ENCODE results near the gene ADARB2.
"Not testable (repeated sequence)": the region's sequence is repeated elsewhere in the genome, so short reads cannot be mapped to it uniquely, and the experiment has no call there.

Gene ADARB2

DNA sequence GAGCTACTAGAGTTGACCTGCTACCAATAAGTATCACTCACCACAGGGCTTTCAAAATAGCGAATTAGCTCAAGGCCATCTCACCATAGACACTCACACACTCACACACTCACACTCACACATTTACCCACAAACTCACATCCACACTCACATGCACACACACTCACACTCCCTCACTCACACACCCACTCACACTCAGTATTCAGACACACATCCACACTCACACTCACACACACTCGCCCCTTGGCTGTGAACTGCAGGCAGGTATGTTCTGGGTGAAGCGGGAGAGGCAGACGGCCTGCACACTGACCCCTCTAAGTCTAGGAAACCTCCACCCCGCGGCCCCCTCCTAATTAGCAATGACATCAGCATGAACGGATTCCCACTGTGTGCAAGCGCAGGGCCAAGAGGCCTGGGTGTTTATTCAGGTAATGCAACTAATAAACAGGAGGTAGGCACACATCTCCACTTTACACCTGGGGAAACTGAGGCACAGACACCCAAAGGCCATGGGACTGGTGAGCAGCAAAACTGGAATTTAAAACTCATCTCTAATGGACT is 94.6 kb downstream of the ADARB2 start:
- DNase-seq (ENCODE audit: low spot score) = no peak

DNA sequence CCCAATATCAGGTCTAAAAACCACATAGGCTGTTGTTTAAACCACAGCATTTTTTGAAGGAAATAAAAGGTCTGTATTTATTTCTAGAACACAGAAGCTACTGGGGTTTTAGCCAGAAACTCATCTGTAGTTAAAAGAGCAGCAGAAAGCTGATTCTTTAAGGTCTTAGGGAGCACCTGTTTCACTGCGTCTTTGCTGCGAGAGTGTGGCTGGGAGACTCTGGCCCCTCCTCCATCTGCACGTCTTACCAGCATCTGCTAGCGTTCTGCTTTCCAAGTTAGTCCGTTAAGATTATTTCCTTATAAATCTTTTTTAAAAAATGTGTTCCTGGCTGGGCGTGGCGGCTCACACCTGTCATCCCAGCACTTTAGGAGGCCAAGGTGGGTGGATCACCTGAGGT is 95.9 kb downstream of the ADARB2 start:
- DNase-seq (ENCODE audit: low spot score) = no peak

DNA sequence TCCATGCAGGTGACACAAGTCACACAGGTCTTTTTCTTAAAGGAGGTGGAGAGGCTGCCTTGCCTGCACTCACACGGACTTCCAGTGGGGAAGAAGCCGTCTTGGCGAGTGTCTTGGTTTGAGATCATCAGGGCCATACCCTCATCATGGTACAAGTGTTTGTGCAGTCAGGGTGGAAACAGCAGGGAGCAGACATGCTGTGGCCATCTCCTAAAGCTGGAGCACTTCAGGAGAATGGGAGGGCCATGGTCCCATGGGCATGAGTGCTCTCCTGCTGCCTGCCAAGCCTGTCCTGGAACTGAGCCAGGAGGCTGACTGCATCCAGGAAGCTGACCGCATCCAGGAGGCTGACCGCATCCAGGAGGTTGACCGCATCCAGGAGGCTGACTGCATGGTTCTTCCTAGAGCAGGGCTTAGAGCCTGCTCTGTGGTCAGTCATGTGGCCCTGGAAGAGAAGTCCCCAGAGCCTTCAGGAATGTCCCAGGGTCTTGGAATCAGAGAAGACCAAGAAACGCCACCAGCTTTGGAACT is 98.4 kb downstream of the ADARB2 start:
- DNase-seq (ENCODE audit: low spot score) = no peak

DNA sequence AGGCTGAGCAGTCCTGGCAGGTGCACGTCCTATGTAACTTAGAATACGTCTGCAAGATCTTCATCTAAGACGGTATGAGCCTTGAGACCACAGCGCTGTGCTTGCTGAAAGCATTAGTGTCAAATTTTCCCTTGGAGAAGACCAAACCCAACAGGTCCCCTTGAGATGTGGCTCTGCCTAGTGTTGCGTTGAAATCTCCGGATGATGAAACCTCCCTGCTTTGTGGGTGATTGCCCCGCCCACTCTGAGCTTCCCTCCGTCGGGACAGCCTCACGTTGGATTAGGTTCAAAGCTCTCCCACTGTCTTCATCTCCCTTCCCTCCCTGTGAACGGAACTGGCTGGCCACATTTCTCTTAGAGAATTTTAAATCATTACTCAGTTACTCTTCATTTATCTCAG is 102.0 kb downstream of the ADARB2 start:
- DNase-seq (ENCODE audit: low spot score) = no peak

DNA sequence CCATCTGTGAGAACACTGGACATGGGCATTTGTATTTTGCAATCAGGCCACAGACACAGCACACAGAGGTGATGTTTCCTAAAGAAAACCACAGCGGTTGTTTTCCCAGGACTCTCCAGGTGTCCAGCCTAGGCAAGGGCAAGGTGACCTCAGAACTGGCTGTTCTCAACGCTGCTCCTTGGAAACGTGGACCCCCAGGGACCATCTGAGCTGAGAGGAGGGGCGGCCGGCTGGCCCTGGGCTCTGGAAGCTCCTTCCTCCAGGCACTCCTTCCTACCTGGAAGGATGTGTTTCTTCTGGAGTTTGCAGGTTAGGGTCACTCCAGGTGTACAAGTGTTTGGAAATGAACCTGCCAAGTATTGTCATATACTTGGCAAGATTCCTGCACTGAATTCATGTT is 103.1 kb downstream of the ADARB2 start:
- DNase-seq (ENCODE audit: low spot score) = no peak

DNA sequence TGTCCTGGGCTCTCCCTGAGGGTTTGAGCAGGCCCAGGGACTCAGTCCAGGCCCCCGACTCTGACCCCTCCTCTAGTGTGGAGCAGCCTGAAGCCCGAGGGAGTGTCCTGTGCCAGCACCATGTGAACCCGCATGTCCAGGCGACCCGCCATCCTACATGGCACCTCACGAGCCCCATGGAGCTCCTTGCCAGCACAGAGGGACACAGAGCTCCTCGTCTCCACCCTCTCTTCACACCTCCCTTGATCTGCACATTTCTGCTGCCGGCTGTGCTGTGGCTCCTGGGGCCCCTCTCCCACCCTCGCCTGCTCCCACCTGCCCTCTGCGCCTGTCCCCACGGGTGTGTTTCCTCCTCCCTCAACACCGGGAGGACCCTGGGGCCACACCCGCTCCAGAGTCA is 103.5 kb downstream of the ADARB2 start:
- no peak for DNase-seq (ENCODE audit: low spot score)

DNA sequence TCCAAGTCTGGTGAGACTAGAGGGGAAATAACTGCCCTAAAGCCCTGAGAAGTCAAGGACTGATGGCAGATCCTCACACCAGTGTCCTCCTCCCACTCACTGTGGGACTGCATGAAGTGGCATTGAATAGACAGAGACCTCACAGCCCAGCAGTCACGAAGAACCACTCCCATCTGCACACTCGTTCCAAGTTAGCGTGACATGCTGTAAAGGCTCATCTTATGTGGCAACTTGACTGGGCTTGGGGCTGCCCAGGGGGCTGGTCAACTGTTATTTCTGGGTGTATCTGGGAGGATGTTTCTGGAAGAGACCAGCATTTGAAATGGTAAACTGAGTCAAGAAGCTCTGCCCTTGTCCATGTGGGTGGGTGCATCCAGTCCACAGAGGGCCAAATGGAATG is 104.7 kb downstream of the ADARB2 start:
- no peak for DNase-seq (ENCODE audit: low spot score)

DNA sequence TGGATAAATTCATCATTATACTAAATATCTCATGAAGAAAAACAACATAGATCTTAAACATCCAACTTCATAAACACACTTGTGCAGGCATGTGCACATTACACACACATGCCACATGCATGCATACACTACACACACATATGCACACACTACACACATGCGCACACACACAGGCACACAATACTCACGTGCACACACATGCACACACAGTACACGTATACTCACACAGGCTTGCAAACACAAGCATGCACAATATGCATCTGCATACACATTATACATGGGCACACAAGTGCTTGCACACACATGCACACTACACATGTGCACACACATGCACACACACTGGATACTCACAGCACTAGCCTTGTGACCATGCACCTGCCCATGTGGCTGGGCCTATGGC is 105.2 kb downstream of the ADARB2 start:
- DNase-seq (ENCODE audit: low spot score) = no peak

DNA sequence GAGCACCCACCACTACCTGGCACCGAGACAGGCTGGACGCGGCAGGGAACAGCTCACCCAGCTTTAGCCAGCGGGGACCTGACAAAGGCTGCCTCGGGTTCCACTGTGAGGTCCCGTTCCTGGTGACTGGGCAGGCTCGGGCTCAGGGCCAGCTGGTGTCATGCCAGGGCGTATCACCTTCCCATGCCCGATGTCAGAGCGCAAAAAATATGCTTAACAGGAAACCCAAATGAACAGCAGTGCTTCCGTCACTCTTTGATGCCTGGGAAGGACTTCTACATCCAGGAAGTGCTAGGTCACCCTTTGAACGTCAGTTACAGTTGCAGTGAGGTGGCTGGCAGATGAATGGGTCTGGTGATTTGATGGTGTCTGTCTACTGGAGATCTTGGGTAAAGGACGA is 106.0 kb downstream of the ADARB2 start:
- no peak for DNase-seq (ENCODE audit: low spot score)

DNA sequence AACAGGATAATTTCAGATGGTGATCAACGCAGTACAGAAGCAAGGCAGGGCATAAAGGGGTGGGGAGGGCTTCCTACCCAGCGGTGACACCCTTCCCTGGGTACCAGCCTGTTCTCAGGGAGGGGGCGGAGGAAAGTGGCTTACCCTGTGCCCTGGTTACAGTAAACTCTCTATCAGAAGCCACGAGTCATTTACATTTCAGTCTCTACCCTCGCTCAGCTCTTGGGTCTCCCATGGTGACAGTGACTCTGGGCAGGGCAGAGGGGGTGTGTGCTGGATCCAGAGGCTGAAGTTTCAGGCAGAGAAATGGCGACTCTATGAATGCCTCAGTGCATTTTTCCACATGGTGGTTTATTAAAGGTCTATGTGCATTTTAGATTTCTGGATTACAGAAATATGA is 107.0 kb downstream of the ADARB2 start:
- no peak for DNase-seq (ENCODE audit: low spot score)

DNA sequence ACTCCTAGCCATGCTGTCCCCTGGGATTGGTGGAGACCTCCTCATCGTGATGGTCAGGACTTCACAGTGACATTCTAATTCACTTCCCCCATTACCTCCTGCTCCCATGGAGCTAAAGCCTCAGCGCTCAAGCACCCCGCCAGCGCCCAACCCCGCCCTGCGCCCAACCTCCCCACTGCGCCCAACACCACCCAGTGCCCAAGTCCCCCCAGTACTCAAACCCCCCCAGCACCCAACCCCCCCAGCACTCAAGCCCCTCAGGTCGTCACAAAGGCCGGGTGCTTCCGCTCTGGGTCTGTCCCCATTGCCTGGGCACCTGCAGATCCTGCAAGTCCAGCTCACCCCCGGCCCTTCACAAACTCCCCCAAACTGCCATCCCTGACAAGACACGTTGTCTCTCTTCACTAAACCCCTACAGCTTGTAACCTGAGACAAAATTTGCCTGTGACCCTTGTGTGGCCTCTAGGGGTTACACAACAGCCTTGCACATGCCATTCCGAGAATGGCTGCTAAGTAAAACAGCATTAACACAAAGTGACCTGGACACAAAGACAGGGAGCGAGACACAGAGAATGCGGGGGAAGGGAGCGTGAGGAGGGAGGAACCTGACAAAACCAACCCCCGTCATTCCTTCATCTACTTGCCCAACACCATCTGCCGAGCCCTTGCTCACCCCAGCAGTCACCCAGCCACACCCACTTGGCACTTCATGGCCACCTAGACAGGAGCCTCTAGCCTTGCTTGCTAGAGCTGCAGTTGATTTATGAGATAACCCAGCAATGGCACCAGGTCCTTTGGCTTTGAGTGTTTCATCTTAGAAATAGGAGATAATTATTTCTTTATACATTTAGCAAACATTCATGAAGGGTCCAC is 107.8 kb downstream of the ADARB2 start:
- DNase-seq (ENCODE audit: low spot score) = no peak

DNA sequence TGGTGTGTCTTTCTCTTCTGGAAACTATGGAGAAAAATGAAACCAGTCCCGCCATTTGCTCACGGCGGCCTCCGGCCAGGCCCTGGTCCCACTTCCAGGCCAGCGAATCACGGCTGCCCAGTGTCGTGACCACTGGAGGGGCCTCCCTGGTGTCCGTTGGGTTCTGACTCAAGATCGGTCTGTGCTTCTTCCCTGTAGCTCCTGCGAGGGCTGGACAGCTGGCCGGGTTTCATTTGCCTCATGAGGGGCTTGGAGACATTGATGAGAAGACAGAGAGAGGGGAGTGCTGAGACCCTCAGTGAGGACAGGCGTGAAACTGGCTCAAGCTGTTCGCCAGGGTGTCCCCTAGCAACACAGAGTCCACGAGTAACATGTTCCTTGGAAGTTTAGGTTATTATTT is 108.6 kb downstream of the ADARB2 start:
- DNase-seq (ENCODE audit: low spot score) = no peak

DNA sequence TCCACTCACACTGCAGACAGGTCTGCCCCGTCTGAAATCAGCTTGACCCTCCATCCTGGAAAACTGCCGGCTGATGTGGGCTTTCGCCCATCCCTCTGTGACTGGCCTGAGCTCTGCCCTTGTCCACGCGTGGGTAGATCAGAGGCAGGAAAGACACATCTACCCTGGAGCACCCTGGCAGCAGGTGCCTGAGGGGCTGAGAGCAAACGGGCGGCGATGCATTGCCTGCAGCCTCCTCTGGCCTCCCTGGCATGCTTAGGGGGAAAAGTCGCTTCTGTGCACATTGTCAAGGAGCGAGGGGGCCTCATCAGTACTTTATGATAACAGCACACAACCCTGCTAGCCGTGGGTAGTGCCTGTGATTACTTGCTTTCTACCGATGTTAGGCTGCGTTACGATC is 109.4 kb downstream of the ADARB2 start:
- DNase-seq (ENCODE audit: low spot score) = no peak

DNA sequence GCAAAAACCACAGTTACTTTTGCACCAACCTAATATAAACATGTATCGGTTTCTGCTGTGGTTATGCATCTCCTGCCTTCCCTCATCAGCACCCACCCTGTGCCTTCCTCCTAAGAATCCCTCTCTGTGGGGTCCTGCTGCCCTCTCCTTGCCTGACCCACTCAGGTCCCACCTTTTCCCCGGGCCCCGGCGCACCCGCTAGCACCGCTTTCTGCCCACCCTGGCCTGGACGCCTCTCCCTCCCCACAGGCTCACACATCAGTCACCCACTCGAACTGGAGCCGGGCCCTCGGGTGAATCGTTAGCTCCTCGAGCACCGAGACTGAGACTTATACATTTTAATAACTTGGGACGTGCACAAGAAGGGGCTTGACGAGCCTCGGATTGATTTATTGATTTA is 110.5 kb downstream of the ADARB2 start:
- DNase-seq (ENCODE audit: low spot score) = no peak

DNA sequence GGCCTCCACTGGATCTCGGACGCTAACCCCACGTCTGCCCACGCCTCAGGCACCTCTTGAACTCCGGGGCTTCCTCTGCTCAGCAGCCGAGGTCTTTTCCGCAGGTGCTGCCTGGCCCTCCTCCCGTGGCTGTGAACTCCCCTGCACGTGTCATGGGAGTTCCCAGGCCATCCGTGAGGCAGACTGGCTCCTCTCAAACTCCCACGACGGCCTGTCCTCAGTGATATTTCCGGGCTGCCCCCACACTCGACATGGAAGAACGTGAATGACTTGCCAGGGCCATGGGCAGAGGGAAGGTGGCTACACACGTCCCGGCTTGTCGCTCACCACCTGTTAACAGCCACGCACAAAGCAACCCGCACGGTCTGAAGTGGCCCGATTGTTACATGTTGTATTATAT is 110.9 kb downstream of the ADARB2 start:
- no peak for DNase-seq (ENCODE audit: low spot score)

DNA sequence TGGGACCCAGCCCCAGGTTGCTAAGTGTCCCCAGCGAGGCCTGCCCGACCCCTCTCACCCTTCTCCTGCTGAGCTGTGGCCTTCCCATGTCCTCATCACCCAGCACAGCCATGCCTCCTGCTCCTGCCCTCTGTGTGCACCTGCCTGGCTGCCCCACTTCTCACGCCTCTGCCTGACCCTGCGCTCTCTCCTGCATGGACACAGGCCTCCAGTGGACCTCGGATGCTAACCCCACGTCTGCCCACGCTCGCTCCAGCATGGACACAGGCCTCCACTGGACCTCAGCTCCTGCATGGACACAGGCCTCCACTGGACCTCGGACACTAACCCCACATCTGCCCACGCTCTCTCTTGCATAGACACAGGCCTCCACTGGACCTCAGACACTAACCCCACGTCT is 111.6 kb downstream of the ADARB2 start:
- DNase-seq (ENCODE audit: low spot score) = no peak

DNA sequence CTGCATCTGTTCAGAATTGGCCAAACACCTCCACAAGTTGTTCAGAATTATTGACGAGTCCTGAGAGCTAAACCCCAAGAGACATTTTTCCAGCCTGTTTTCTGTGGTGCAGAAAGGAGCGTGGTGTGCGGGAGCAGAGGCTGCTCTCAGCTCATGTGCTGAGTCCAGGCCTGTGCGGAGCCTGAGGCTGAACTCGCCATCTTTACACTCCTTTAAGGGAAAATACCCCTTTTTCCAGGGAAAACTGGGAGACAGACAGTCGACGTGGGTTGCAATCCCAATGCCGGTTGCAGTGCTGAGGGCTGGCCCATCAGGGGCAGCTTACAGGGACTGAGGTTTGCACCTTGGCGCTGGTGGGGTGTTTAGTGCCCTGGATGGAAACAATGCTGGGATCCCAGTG is 112.2 kb downstream of the ADARB2 start:
- no peak for DNase-seq (ENCODE audit: low spot score)

DNA sequence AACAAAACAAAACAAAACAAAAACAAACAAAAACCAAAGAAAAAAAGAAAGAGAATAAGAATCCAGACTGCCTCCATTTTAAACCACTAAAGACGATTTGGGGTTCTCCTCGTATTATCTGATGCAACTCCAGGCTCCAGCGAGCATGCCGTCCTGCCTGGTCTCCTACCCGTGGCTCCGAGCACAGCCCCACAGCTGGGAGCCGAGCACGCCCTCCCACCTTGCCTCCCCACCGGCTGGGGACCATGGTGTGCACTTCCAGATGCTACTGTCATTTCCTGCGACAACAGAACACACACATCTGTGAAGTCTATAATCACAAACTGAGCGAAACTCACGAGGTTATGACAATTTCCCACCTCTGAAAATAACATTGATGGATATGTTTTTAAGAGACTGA is 113.1 kb downstream of the ADARB2 start:
- DNase-seq (ENCODE audit: low spot score) = no peak

DNA sequence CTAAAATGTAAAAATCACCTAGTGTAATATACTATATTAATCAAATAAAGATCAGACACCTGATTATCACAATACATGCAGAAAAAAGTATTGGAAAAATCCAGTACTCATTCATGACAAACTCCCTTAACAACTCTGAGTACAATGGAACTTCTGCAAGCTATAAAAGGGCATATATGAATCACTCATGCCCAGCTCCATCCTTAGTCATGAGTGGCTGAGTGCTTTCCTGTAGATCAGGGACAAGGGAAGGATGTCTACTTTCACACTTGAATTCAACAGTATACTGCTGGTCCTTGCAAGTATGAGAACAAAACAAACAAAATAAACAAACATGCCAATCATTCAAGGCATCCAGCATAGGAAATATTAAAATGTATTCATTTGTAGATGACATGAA is 116.5 kb downstream of the ADARB2 start:
- no peak for DNase-seq (ENCODE audit: low spot score)

DNA sequence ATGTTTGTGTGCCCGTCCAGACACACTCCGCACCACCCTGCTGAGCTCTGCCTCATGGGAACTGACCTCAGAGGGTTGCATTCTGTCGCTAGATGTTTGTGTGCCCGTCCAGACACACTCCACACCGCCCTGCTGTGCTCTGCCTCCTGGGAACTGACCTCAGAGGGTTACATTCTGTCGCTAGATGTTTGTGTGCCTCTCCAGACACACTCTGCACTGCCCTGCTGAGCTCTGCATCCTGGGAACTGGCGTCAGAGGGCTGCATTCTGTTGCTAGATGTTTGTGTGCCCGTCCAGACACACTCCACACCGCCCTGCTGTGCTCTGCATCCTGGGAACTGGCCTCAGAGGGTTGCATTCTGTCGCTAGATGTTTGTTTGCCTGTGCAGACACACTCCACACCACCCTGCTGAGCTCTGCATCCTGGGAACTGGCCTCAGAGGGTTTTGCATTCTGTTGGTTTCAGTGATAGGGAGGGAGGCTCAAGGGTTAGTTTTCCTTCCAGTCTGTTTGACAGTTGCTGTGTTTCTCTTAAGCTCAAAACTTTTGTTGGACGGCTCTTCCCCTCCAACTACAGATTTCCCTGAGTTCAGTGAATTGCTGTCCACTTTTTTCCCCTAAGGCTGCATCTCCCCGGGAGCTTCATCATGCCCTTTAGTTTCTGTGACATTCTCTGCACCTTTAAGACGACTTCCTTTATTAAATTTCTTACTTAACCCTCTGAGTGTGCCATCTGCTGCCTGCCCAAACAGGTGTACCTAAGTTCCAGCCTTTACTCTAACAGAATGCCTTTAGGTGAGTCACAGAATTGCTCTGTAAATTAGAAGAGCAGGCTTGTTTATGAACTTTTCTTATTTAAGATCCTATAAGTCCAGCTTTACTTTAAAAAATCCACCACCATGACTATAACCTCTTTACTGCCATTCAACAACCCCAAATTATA is 119.7 kb downstream of the ADARB2 start:
- not testable (repeated sequence) for DNase-seq (ENCODE audit: low spot score)

DNA sequence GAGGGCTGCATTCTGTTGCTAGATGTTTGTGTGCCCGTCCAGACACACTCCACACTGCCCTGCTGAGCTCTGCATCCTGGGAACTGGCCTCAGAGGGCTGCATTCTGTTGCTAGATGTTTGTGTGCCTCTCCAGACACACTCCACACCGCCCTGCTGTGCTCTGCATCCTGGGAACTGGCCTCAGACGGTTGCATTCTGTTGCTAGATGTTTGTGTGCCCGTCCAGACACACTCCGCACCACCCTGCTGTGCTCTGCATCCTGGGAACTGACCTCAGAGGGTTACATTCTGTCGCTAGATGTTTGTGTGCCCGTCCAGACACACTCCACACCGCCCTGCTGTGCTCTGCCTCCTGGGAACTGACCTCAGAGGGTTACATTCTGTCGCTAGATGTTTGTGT is 120.6 kb downstream of the ADARB2 start:
- DNase-seq (ENCODE audit: low spot score) = not testable (repeated sequence)

DNA sequence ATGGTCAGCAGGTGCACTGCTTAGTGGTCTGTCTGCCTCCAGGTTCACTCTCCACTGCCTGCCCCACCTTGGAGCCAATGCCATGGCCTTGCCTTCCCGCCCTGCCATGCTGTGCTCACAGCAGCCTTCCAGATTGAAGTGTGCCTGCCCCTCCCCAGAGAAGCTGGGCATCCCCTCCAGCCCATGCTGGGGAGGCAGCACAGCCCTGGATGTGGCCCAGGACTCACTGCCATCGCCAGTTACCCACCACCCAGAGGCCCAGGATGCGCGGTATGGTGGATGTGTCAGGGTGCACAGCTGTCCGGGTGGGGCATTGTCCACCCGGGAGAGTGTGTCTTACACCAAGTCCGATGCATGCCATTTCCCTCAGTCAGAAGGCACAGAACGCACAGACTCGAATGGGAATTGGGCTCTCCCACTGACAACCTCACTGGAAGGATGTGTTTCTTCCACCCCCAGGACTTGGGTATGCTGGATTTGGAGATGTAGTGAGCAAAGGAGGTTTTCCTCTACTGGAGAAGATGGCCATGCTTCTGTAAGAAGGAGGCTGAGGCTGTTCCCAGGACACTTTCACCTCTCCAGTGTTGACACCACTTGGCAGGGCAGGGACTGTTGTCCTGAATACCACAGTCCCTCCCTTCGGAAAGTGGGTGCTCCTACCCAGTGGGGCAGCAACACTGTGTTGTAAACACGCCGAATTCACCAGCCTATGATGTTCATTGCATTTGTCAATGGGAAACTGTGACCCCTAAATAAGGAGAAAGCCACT is 122.0 kb downstream of the ADARB2 start:
- DNase-seq (ENCODE audit: low spot score) = no peak

Data from cerebellar cortex (tissue), 1 donor.